Measurements from ENCODE around the gene DLGAP1.

Gene DLGAP1

DNA sequence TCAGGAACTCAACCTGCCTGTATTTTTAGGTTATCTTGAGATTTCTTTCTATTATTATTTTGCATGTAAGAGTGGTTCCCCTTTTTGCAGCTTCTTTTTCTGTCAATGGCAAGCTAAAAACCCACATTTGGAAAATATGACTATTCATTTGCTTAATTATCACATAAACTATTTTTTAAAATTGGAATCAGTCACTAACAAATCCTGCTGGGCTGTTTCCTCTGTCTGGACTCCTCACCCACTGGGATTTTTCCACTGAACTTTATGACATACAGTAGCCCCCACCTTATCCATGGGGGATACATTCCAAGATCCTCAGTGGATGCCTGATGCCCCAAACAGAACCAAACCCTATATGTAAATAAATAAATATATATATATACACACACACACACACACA lies 447.3 kb downstream of the DLGAP1 start:
- Histone ChIP-seq H3K79me2 (ENCODE audit: insufficient read depth, low read length) (no peaks in the 10 kb centered on the region), H3K9ac (ENCODE audit: low read length) (no peak overlapping the region), H2AFZ (ENCODE audit: low read depth, low read length, severe bottlenecking) (no peak overlapping the region), H3K4me3 (ENCODE audit: insufficient read depth, low read length, poor library complexity, severe bottlenecking) (no peak overlapping the region), H3K27me3 (ENCODE audit: low read length) (no peaks in the 10 kb centered on the region), H3K4me2 (ENCODE audit: low read depth, low read length, poor library complexity, severe bottlenecking) (no peak overlapping the region), H3K27ac (ENCODE audit: low read depth, low read length) (no peak overlapping the region), H3K9me3 (ENCODE audit: insufficient read depth, low read length) (no peaks in the 10 kb centered on the region), H4K20me1 (ENCODE audit: low read depth, low read length) (no peaks in the 10 kb centered on the region), H3F3A (ENCODE audit: insufficient read depth) (no peaks in the 10 kb centered on the region), H3K9me2 (replicated peaks; ENCODE audit: insufficient read depth, low read length) (no peaks in the 10 kb centered on the region), H3K36me3 (ENCODE audit: low read length) (no peaks in the 10 kb centered on the region)
- TF ChIP-seq EZH2phosphoT487 (conservative IDR thresholded peaks at IDR 0.05; ENCODE audit: low read length), result no peak
- TF ChIP-seq, protein P1, sequence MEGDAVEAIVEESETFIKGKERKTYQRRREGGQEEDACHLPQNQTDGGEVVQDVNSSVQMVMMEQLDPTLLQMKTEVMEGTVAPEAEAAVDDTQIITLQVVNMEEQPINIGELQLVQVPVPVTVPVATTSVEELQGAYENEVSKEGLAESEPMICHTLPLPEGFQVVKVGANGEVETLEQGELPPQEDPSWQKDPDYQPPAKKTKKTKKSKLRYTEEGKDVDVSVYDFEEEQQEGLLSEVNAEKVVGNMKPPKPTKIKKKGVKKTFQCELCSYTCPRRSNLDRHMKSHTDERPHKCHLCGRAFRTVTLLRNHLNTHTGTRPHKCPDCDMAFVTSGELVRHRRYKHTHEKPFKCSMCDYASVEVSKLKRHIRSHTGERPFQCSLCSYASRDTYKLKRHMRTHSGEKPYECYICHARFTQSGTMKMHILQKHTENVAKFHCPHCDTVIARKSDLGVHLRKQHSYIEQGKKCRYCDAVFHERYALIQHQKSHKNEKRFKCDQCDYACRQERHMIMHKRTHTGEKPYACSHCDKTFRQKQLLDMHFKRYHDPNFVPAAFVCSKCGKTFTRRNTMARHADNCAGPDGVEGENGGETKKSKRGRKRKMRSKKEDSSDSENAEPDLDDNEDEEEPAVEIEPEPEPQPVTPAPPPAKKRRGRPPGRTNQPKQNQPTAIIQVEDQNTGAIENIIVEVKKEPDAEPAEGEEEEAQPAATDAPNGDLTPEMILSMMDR (IDR thresholded peaks at IDR 0.05; ENCODE audit: insufficient read depth, low read length, poor library complexity, severe bottlenecking), result no peak

DNA sequence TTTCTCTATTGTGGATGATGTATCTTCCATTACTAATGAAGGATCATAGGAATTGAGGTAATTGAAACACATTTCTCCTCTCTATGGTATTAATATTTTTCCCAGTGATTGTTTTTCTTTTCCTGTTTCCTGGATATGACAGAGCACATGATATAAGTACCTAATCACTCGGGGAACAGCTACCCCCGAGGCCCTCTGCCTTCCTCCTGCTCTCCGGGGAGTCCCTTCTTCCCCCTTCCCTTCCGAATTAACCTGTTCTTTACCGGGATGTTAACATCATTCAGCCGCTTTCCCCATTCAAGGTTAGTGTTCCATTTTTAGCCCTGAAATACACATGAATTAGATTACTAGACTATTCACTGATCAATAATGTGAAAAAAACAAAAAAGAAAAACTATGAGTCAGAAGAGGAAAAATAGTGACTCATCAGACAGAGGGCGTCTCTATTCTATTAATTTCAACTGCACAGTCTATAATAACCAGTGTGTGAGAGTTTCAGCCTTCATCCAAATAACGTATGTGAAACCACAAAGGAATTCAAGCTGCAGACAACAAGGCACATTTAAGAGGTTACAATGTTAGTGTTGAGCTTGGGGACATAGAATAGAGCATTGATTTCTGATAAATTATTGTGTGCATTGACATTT lies 450.8 kb downstream of the DLGAP1 start:
- Histone ChIP-seq H3K9ac (ENCODE audit: low read length) (no peak overlapping the region), H3K9me2 (replicated peaks; ENCODE audit: insufficient read depth, low read length) (no peaks in the 10 kb centered on the region), H3K27me3 (ENCODE audit: low read length) (no peaks in the 10 kb centered on the region), H3K79me2 (ENCODE audit: insufficient read depth, low read length) (no peaks in the 10 kb centered on the region), H4K20me1 (ENCODE audit: low read depth, low read length) (no peaks in the 10 kb centered on the region), H3K4me2 (ENCODE audit: low read depth, low read length, poor library complexity, severe bottlenecking) (no peak overlapping the region), H3K9me3 (ENCODE audit: insufficient read depth, low read length) (no peaks in the 10 kb centered on the region), H3K27ac (ENCODE audit: low read depth, low read length) (no peak overlapping the region), H3K4me3 (ENCODE audit: insufficient read depth, low read length, poor library complexity, severe bottlenecking) (no peak overlapping the region), H3F3A (ENCODE audit: insufficient read depth) (no peaks in the 10 kb centered on the region), H2AFZ (ENCODE audit: low read depth, low read length, severe bottlenecking) (no peak overlapping the region), H3K36me3 (ENCODE audit: low read length) (no peaks in the 10 kb centered on the region)
- no peak for TF ChIP-seq EZH2phosphoT487 (conservative IDR thresholded peaks at IDR 0.05; ENCODE audit: low read length)
- TF ChIP-seq, protein P1 (IDR thresholded peaks at IDR 0.05; ENCODE audit: insufficient read depth, low read length, poor library complexity, severe bottlenecking), result no peak

DNA sequence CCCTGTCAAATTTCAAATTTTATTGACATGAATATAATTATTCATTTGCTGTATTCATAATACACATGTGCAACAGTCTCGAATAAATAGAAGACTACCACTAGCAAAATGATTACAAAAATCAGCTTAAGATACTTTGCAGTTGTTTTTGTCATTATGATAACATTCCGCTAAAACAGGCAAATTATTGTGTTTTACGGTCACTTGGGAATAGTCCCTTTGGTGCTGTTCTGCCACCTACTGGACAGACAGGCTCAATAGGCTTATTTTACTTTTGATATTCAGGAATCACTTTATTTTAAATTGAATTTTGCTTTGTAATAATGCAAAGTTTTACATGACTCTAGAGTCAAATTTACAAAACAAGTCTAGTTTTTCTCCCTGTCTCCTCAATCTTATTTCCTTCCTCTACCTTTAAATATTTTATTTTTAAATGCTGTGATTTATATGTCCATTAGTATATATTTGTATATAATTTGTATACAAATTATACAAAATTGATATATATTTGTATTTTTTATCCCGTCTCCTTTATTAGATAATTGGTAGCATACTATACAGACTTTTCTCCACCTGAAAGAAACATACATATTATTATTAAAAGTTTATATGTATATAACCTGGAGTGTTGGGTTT lies 456.3 kb downstream of the DLGAP1 start:
- no peaks in the 10 kb centered on the region for H3K79me2 ChIP-seq (ENCODE audit: insufficient read depth, low read length)
- H3K9me2 ChIP-seq (replicated peaks; ENCODE audit: insufficient read depth, low read length), result no peaks in the 10 kb centered on the region
- H3K9me3 ChIP-seq (ENCODE audit: insufficient read depth, low read length), result no peaks in the 10 kb centered on the region
- no peak overlapping the region for H2AFZ ChIP-seq (ENCODE audit: low read depth, low read length, severe bottlenecking)
- H4K20me1 ChIP-seq (ENCODE audit: low read depth, low read length), result no peaks in the 10 kb centered on the region
- H3K36me3 ChIP-seq (ENCODE audit: low read length), result no peaks in the 10 kb centered on the region
- H3K4me3 ChIP-seq (ENCODE audit: insufficient read depth, low read length, poor library complexity, severe bottlenecking), result no peak overlapping the region
- H3F3A ChIP-seq (ENCODE audit: insufficient read depth), result no peaks in the 10 kb centered on the region
- TF ChIP-seq, protein P1 (IDR thresholded peaks at IDR 0.05; ENCODE audit: insufficient read depth, low read length, poor library complexity, severe bottlenecking), result peak; percentile 48
- TF ChIP-seq EZH2phosphoT487 (conservative IDR thresholded peaks at IDR 0.05; ENCODE audit: low read length), result no peak
- no peak overlapping the region for H3K9ac ChIP-seq (ENCODE audit: low read length)
- H3K27ac ChIP-seq (ENCODE audit: low read depth, low read length), result no peak overlapping the region
- no peak overlapping the region for H3K4me2 ChIP-seq (ENCODE audit: low read depth, low read length, poor library complexity, severe bottlenecking)
- H3K27me3 ChIP-seq (ENCODE audit: low read length), result no peaks in the 10 kb centered on the region
